Measurements from ENCODE around the gene CRYBG3. TPM values are rescaled to one million over a fixed set of nuclear protein-coding genes. Genes with fewer than 3 reads are reported as not detected.

The CRYBG3 gene
- polyA plus RNA-seq, 1 experiment, result 4.1 TPM

- 0 out of 2 replicates have a peak, but pooled peaks cover 2% of the 10 kb centered on the region for H3K27me3 ChIP-seq (ENCODE audit: control insufficient read depth, insufficient read depth, low read length)
- H3K4me3 ChIP-seq (ENCODE audit: low read depth, low read length), result peak overlapping the region; percentile 76
- H3K36me3 ChIP-seq (ENCODE audit: control insufficient read depth, insufficient read depth, low read length), result 0 out of 2 replicates have a peak, but pooled peaks cover 1% of the 10 kb centered on the region
- TF ChIP-seq, protein P1, sequence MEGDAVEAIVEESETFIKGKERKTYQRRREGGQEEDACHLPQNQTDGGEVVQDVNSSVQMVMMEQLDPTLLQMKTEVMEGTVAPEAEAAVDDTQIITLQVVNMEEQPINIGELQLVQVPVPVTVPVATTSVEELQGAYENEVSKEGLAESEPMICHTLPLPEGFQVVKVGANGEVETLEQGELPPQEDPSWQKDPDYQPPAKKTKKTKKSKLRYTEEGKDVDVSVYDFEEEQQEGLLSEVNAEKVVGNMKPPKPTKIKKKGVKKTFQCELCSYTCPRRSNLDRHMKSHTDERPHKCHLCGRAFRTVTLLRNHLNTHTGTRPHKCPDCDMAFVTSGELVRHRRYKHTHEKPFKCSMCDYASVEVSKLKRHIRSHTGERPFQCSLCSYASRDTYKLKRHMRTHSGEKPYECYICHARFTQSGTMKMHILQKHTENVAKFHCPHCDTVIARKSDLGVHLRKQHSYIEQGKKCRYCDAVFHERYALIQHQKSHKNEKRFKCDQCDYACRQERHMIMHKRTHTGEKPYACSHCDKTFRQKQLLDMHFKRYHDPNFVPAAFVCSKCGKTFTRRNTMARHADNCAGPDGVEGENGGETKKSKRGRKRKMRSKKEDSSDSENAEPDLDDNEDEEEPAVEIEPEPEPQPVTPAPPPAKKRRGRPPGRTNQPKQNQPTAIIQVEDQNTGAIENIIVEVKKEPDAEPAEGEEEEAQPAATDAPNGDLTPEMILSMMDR (IDR thresholded peaks at IDR 0.05; ENCODE audit: insufficient read depth, low read depth, low read length), result no peak
- ChIA-PET CTCF (interaction anchor here (1.0 kb wide), 1 partner anchor 150 kb away, joined by 4 read pairs; the partner anchor contains the start of gene CRYBG3), POLR2A (no interaction called here)
- no peak for DNase-seq (ENCODE audit: low read depth)
Measured at GRCh38 chr3:97970956-97971620, 149.3 kb downstream of the CRYBG3 start.

GRCh38 chr3:97971679-97972567, 150.1 kb downstream of the CRYBG3 start, which contains the start of gene RIOX2:
Gene RIOX2 (minus strand): TSS chr3:97972431. CDS start chr3:97967593, 4,838 bp downstream.
- Histone ChIP-seq H3K27me3 (ENCODE audit: control insufficient read depth, insufficient read depth, low read length) (0 out of 2 replicates have a peak, but pooled peaks cover 2% of the 10 kb centered on the region), H3K4me3 (ENCODE audit: low read depth, low read length) (peak within 1 kb of the TSS; percentile 76), H3K36me3 (ENCODE audit: control insufficient read depth, insufficient read depth, low read length) (no peaks in the 10 kb centered on the region)
- POLR2A ChIA-PET, result interaction anchor here (0.5 kb wide), 1 partner anchor 203 kb away, joined by 5 read pairs; no protein-coding TSS in a partner anchor
- no peak for DNase-seq (ENCODE audit: low read depth)
- CTCF ChIA-PET, result interaction anchor here (1.0 kb wide), 1 partner anchor 151 kb away, joined by 4 read pairs; the partner anchor contains the start of gene CRYBG3
- TF ChIP-seq, protein P1 (IDR thresholded peaks at IDR 0.05; ENCODE audit: insufficient read depth, low read depth, low read length), result no peak

- Histone ChIP-seq H3K36me3 (ENCODE audit: control insufficient read depth, insufficient read depth, low read length) (no peaks in the 10 kb centered on the region), H3K27me3 (ENCODE audit: control insufficient read depth, insufficient read depth, low read length) (0 out of 2 replicates have a peak, but pooled peaks cover 4% of the 10 kb centered on the region), H3K4me3 (ENCODE audit: low read depth, low read length) (peak overlapping the region; percentile 76)
- ChIA-PET POLR2A (no interaction called here), CTCF (interaction anchor here (1.4 kb wide), 1 partner anchor 50 kb away, joined by 3 read pairs; no protein-coding TSS in a partner anchor)
- no peak for DNase-seq (ENCODE audit: low read depth)
- TF ChIP-seq, protein P1 (IDR thresholded peaks at IDR 0.05; ENCODE audit: insufficient read depth, low read depth, low read length), result no peak
Measured at GRCh38 chr3:97972976-97973375, 151.2 kb downstream of the CRYBG3 start.

- CTCF ChIA-PET, result no interaction called here
Measured at GRCh38 chr3:97974996-97975395, 153.2 kb downstream of the CRYBG3 start.

More at GRCh38 chr3:97974996-97975395, 153.2 kb downstream of the CRYBG3 start:
- no peak for DNase-seq (ENCODE audit: low read depth)
- H3K27me3 ChIP-seq (ENCODE audit: control insufficient read depth, insufficient read depth, low read length), result 0 out of 2 replicates have a peak, but pooled peaks cover 4% of the 10 kb centered on the region
- H3K36me3 ChIP-seq (ENCODE audit: control insufficient read depth, insufficient read depth, low read length), result no peaks in the 10 kb centered on the region
- H3K4me3 ChIP-seq (ENCODE audit: low read depth, low read length), result no peak overlapping the region
- TF ChIP-seq, protein P1 (IDR thresholded peaks at IDR 0.05; ENCODE audit: insufficient read depth, low read depth, low read length), result no peak
- POLR2A ChIA-PET, result no interaction called here

Measured in BJ (cell line).